Bronchial epithelial cell (primary cell): Measurements from ENCODE around the gene MRPL16. TPM values are rescaled to one million over a fixed set of nuclear protein-coding genes. Genes with fewer than 3 reads are reported as not detected.

Experiments
- DNase-seq: peaks from one replicate; pipeline ENCODE4 v3.0.0-alpha.2; 2010; ENCODE audit warnings: low read depth
- FAIRE-seq: peaks from 2 replicates; lab custom pipeline; 2011; peaks lifted over from hg19 to GRCh38; lab: Jason Lieb, UNC
- H3K27me3 ChIP-seq: 2 replicates; pipeline ENCODE4 v1.5.1; 2011; ENCODE audit warnings: low read length; ENCODE audit not compliant: control insufficient read depth, insufficient read depth
- H3K36me3 ChIP-seq: 2 replicates; pipeline ENCODE4 v1.5.1; 2011; ENCODE audit warnings: low read length; ENCODE audit not compliant: control insufficient read depth, insufficient read depth
- H3K4me3 ChIP-seq: 2 replicates; pipeline ENCODE4 v1.5.1; 2011; ENCODE audit warnings: mild to moderate bottlenecking, low read depth, low read length, control low read depth
- total RNA-seq: library from RNA; depleted of rRNA; stranded (reverse); fragments of >200 nt; gene quantifications from 2 replicates; pipeline ENCODE4 v1.2.1, GENCODE V29; 2014
- TF ChIP-seq, protein P1 (sequence below): IDR thresholded peaks from 2 replicates; pipeline ENCODE4 v1.5.1; 2011; ENCODE audit warnings: mild to moderate bottlenecking, moderate library complexity, low read length, control low read depth, inconsistent platforms; ENCODE audit not compliant: insufficient read depth, severe bottlenecking

MRPL16 gene
- total RNA-seq, 1 donor from 2014 or later, result 17.4 TPM

- TF ChIP-seq, protein P1, sequence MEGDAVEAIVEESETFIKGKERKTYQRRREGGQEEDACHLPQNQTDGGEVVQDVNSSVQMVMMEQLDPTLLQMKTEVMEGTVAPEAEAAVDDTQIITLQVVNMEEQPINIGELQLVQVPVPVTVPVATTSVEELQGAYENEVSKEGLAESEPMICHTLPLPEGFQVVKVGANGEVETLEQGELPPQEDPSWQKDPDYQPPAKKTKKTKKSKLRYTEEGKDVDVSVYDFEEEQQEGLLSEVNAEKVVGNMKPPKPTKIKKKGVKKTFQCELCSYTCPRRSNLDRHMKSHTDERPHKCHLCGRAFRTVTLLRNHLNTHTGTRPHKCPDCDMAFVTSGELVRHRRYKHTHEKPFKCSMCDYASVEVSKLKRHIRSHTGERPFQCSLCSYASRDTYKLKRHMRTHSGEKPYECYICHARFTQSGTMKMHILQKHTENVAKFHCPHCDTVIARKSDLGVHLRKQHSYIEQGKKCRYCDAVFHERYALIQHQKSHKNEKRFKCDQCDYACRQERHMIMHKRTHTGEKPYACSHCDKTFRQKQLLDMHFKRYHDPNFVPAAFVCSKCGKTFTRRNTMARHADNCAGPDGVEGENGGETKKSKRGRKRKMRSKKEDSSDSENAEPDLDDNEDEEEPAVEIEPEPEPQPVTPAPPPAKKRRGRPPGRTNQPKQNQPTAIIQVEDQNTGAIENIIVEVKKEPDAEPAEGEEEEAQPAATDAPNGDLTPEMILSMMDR, result no peak
- Histone ChIP-seq H3K27me3 (no peaks in the 10 kb centered on the region), H3K36me3 (no peaks in the 10 kb centered on the region), H3K4me3 (no peak overlapping the region)
- DNase-seq, result no peak
- FAIRE-seq, result no peak
Observed at GRCh38 chr11:59815754-59816153, 5.2 kb upstream of the MRPL16 start.

DNA sequence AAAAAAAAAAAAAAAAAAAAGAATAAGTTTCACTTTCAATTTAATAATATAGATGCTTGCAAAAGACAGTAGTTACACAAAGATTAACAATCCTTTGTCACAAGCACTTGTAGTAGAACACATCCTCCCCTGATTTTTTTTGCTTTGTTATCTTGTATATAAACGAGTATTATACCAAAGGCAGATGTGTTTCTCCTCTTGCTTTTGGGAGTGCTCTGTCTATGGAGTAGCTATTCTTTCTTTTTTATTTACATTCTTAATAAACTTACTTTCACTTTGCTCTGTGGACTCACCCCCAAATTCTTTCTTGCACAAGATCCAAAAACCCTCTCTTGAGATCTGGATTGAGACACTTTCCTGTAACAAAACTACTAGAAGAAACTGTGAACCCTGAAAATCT is 3.4 kb upstream of the MRPL16 start:
- DNase-seq (no peak), FAIRE-seq (no peak)
- no peak overlapping the region for H3K4me3 ChIP-seq
- TF ChIP-seq, protein P1, result no peak
- no peaks in the 10 kb centered on the region for H3K27me3 ChIP-seq
- H3K36me3 ChIP-seq, result no peaks in the 10 kb centered on the region

DNA sequence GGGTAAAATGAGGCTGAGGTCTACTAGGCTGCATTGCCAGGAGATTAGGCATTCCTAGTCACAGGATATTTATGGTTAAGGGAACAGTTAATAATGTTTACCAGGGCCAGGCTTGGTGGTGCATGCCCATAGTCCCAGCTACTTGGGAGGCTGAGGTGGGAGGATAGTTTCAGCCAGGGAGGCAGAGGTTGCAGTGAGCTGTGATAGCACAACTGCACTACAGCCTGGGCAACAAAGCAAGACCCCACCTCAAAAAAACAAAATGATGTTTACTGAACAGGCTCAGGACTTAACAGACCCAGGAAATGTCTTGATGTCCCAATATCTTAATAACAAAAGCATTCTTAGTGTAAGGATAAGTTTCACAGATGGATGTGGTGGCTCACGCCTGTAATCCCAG is 2.8 kb upstream of the MRPL16 start:
- DNase-seq (no peak), FAIRE-seq (no peak)
- Histone ChIP-seq H3K36me3 (no peaks in the 10 kb centered on the region), H3K4me3 (no peak overlapping the region), H3K27me3 (no peaks in the 10 kb centered on the region)
- TF ChIP-seq, protein P1, result no peak

DNA sequence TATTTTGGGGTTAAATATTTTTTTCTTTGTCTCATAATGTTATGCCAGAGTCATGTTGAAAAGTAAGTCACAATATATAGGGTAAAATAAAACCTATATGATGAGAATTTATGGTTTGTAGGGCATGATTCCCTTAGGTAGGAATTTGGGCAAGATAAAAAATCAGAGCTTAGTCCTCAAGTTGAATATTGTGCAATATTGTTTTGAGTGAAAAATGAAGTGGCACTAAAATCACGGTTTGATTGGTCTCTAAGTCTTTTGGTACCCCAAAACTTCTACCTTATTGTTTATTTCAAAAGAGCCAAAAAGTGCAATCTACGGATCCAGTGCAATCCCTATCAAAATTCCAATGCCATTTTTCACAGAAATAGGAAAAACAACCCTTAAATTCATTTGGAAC is 1.6 kb upstream of the MRPL16 start:
- Histone ChIP-seq H3K4me3 (no peak overlapping the region), H3K27me3 (no peaks in the 10 kb centered on the region), H3K36me3 (no peaks in the 10 kb centered on the region)
- DNase-seq, result no peak
- FAIRE-seq, result no peak
- TF ChIP-seq, protein P1, result no peak

- no peak for DNase-seq
- TF ChIP-seq, protein P1, result no peak
- FAIRE-seq, result no peak
- Histone ChIP-seq H3K36me3 (peaks cover 7% of the 10 kb centered on the region), H3K27me3 (no peaks in the 10 kb centered on the region), H3K4me3 (peak overlapping the region; percentile 96)
Observed at GRCh38 chr11:59810911-59811259, 307 bp upstream of the MRPL16 start.

GRCh38 chr11:59807047-59807610 is 3.4 kb downstream of the MRPL16 start:
- peaks cover 9% of the 10 kb centered on the region for H3K36me3 ChIP-seq
- TF ChIP-seq, protein P1, result no peak
- H3K27me3 ChIP-seq, result no peaks in the 10 kb centered on the region
- no peak for DNase-seq
- no peak for FAIRE-seq
- no peak overlapping the region for H3K4me3 ChIP-seq
